H9 (cell line): ENCODE data around the gene SERINC3. TPM values are rescaled to one million over a fixed set of nuclear protein-coding genes. Genes with fewer than 3 reads are reported as not detected.

ENCODE experiments used
- DNase-seq: peaks from one replicate; pipeline ENCODE4 v3.0.0-alpha.2; 2017
- H2AFZ ChIP-seq: one replicate; pipeline ENCODE4 v1.6.1; 2013; ENCODE audit warnings: mild to moderate bottlenecking, low read length, control low read depth, moderate library complexity
- H2AK5ac ChIP-seq: 2 replicates; pipeline ENCODE4 v1.6.1; 2013; ENCODE audit warnings: low read length, control low read depth, mixed read lengths; ENCODE audit not compliant: insufficient read length
- H2BK120ac ChIP-seq: one replicate; pipeline ENCODE4 v1.6.1; 2013; ENCODE audit warnings: low read depth, mild to moderate bottlenecking, low read length, control low read depth, inconsistent platforms; ENCODE audit not compliant: poor library complexity, severe bottlenecking
- H2BK12ac ChIP-seq: 2 replicates; pipeline ENCODE4 v1.6.1; 2013; ENCODE audit warnings: low read length, control low read depth, mixed read lengths, low read depth; ENCODE audit not compliant: insufficient read length
- H2BK15ac ChIP-seq: 2 replicates; pipeline ENCODE4 v1.6.1; 2013; ENCODE audit warnings: low read depth, low read length, control low read depth
- H2BK20ac ChIP-seq: one replicate; pipeline ENCODE4 v1.6.1; 2013; ENCODE audit warnings: low read depth, mild to moderate bottlenecking, low read length, control low read depth, inconsistent platforms; ENCODE audit not compliant: poor library complexity, severe bottlenecking
- H2BK5ac ChIP-seq: 2 replicates; pipeline ENCODE4 v1.6.1; 2013; ENCODE audit warnings: low read length, control low read depth, mixed read lengths; ENCODE audit not compliant: insufficient read length
- H3K14ac ChIP-seq: 2 replicates; pipeline ENCODE4 v1.6.1; 2013; ENCODE audit warnings: low read length, control low read depth; ENCODE audit not compliant: insufficient read depth
- H3K18ac ChIP-seq: 2 replicates; pipeline ENCODE4 v1.6.1; 2013; ENCODE audit warnings: low read depth, mild to moderate bottlenecking, mixed read lengths, low read length, control low read depth; ENCODE audit not compliant: insufficient read length
- H3K23ac ChIP-seq: 2 replicates; pipeline ENCODE4 v1.6.1; 2013; ENCODE audit warnings: low read length, control low read depth, mixed read lengths, low read depth; ENCODE audit not compliant: insufficient read length
- H3K23me2 ChIP-seq: 2 replicates; pipeline ENCODE4 v1.6.1; 2013; ENCODE audit warnings: low read depth, mild to moderate bottlenecking, mixed read lengths, low read length, control low read depth; ENCODE audit not compliant: insufficient read length, poor library complexity, severe bottlenecking
- H3K27ac ChIP-seq: 2 replicates; pipeline ENCODE4 v1.5.1; 2013; ENCODE audit warnings: low read length, control low read depth, mixed read lengths, low read depth; ENCODE audit not compliant: insufficient read length
- H3K27me3 ChIP-seq: 2 replicates; pipeline ENCODE4 v1.6.1; 2013; ENCODE audit warnings: low read length, control low read depth, inconsistent platforms; ENCODE audit not compliant: insufficient read depth
- H3K4ac ChIP-seq: 2 replicates; pipeline ENCODE4 v1.6.1; 2013; ENCODE audit warnings: low read depth, mild to moderate bottlenecking, control low read depth, inconsistent platforms, low read length, moderate library complexity
- H3K4me1 ChIP-seq: 2 replicates; pipeline ENCODE4 v1.6.1; 2013; ENCODE audit warnings: low read length, control low read depth, inconsistent platforms; ENCODE audit not compliant: insufficient read depth
- H3K4me2 ChIP-seq: 2 replicates; pipeline ENCODE4 v1.6.1; 2013; ENCODE audit warnings: low read length, control low read depth, mixed read lengths; ENCODE audit not compliant: insufficient read length, insufficient read depth
- H3K56ac ChIP-seq: 2 replicates; pipeline ENCODE4 v1.6.1; 2013; ENCODE audit warnings: low read depth, mild to moderate bottlenecking, mixed read lengths, low read length, control low read depth; ENCODE audit not compliant: insufficient read length
- H3K79me1 ChIP-seq: 2 replicates; pipeline ENCODE4 v1.6.1; 2013; ENCODE audit warnings: low read depth, mild to moderate bottlenecking, moderate library complexity, low read length, control low read depth, inconsistent platforms; ENCODE audit not compliant: insufficient read depth, poor library complexity, severe bottlenecking
- H3K79me2 ChIP-seq: 2 replicates; pipeline ENCODE4 v1.6.1; 2013; ENCODE audit warnings: low read length, control low read depth, inconsistent platforms; ENCODE audit not compliant: insufficient read depth
- H3K9ac ChIP-seq: 2 replicates; pipeline ENCODE4 v1.6.1; 2013; ENCODE audit warnings: low read length, control low read depth, mixed read lengths; ENCODE audit not compliant: insufficient read length; ENCODE audit errors: extremely low read depth
- H3K9me3 ChIP-seq: one replicate; pipeline ENCODE4 v1.6.1; 2013; ENCODE audit warnings: low read depth, low read length, inconsistent platforms; ENCODE audit not compliant: control insufficient read depth
- H3T11ph ChIP-seq: one replicate; pipeline ENCODE4 v1.6.1; 2013; ENCODE audit warnings: mild to moderate bottlenecking, low read length, control low read depth, inconsistent platforms
- H4K20me1 ChIP-seq: one replicate; pipeline ENCODE4 v1.6.1; 2013; ENCODE audit not compliant: control insufficient read depth, insufficient read length, insufficient read depth
- H4K5ac ChIP-seq: 2 replicates; pipeline ENCODE4 v1.6.1; 2013; ENCODE audit warnings: low read depth, mild to moderate bottlenecking, mixed read lengths, low read length, control low read depth; ENCODE audit not compliant: insufficient read length
- H4K8ac ChIP-seq: replicated peaks from 2 replicates; pipeline ENCODE4 v1.6.1; 2013; ENCODE audit warnings: low read length, control low read depth, mixed read lengths, low read depth; ENCODE audit not compliant: insufficient read length
- H4K91ac ChIP-seq: 2 replicates; pipeline ENCODE4 v1.6.1; 2013; ENCODE audit warnings: low read depth, mild to moderate bottlenecking, moderate library complexity, mixed read lengths, low read length, control low read depth; ENCODE audit not compliant: insufficient read length
- H3K27ac Mint-ChIP-seq, 3 experiments: 2 replicates in 2 of 3; 3 replicates in 1 of 3; pipeline ENCODE4 v1.8.0; 2020 to 2021; ENCODE audit warnings: mixed read lengths in 3 of 3, mild to moderate bottlenecking in 1 of 3, moderate library complexity in 1 of 3
- H3K27me3 Mint-ChIP-seq: 2 replicates; pipeline ENCODE4 v1.8.0; 2021; ENCODE audit warnings: low read depth, mild to moderate bottlenecking, moderate library complexity, mixed read lengths
- H3K36me3 Mint-ChIP-seq, 3 experiments: 2 replicates in 2 of 3; 3 replicates in 1 of 3; pipeline ENCODE4 v1.8.0; 2020 to 2021; ENCODE audit warnings: low read depth in 3 of 3, mixed read lengths in 3 of 3; ENCODE audit not compliant: insufficient read depth in 1 of 3
- H3K4me1 Mint-ChIP-seq, 2 experiments: 2 replicates each; pipeline ENCODE4 v1.8.0; 2020; ENCODE audit warnings: mixed read lengths in 2 of 2
- H3K4me3 Mint-ChIP-seq, 2 experiments: 2 replicates in 1 of 2; 3 replicates in 1 of 2; pipeline ENCODE4 v1.8.0; 2020 to 2021; ENCODE audit warnings: mild to moderate bottlenecking in 2 of 2, mixed read lengths in 2 of 2, moderate library complexity in 1 of 2
- H3K9me3 Mint-ChIP-seq, 2 experiments: 2 replicates in 1 of 2; 3 replicates in 1 of 2; pipeline ENCODE4 v1.8.0; 2020; ENCODE audit warnings: mild to moderate bottlenecking in 2 of 2, mixed read lengths in 2 of 2, moderate library complexity in 1 of 2
- WGBS: extraction: QIAGEN DNeasy Blood & Tissue Kit; methylation state at CpG from one replicate; pipeline ENCODE4 v1.1.7; 2013; ENCODE audit warnings: missing lambda C conversion rate, low lambda C conversion rate, mixed read lengths; ENCODE audit not compliant: insufficient read length; ENCODE audit errors: extremely low coverage; 5-methylcytosine and 5-hydroxymethylcytosine counted together
- total RNA-seq: library from RNA; stranded (reverse); gene quantifications from 2 replicates; pipeline ENCODE4 v1.2.1, GENCODE V29; 2021
- TF ChIP-seq, protein P1 (sequence below): fragments of 200-600 bp; sonication (generic); conservative IDR thresholded peaks from 3 replicates; pipeline ENCODE4 v1.8.0; 2021; ENCODE audit warnings: antibody characterized with exemption, mild to moderate bottlenecking

The SERINC3 gene
- total RNA-seq, 1 experiment from 2014 or later, result 41.5 TPM

GRCh38 chr20:44455126-44455525 is 66.7 kb downstream of the SERINC3 start:
- no peak overlapping the region for H3T11ph ChIP-seq
- no peak overlapping the region for H4K5ac ChIP-seq
- H3K23ac ChIP-seq, result no peak overlapping the region
- no peak overlapping the region for H3K4me2 ChIP-seq
- no peaks in the 10 kb centered on the region for H3K4me1 ChIP-seq
- no peak overlapping the region for H2BK5ac ChIP-seq
- no peaks in the 10 kb centered on the region for H3K79me1 ChIP-seq
- no peak for DNase-seq
- no peak overlapping the region for H2BK12ac ChIP-seq
- H3K9me3 Mint-ChIP-seq, result no peaks in the 10 kb centered on the region
- H3K27me3 Mint-ChIP-seq, result no peaks in the 10 kb centered on the region; the same call in 1 of the 2 replicates
- no peak overlapping the region for H2BK20ac ChIP-seq
- H3K4ac ChIP-seq, result no peak overlapping the region
- no peak overlapping the region for H2AFZ ChIP-seq
- H4K8ac ChIP-seq, result no peak overlapping the region
- no peak overlapping the region for H2BK120ac ChIP-seq
- peaks cover 0 to 2% of the 10 kb centered on the region in 2 experiments; a peak in 1 of 4 replicates for H3K4me1 Mint-ChIP-seq
- no peak overlapping the region for H2BK15ac ChIP-seq
- no peak overlapping the region for H3K14ac ChIP-seq
- H2AK5ac ChIP-seq, result no peak overlapping the region
- H3K27ac ChIP-seq, result no peak overlapping the region
- H4K20me1 ChIP-seq, result no peaks in the 10 kb centered on the region
- no peak overlapping the region for H3K9ac ChIP-seq
- no CpG with 5 or more reads among the region's 3 CpGs for WGBS
- H3K23me2 ChIP-seq, result no peaks in the 10 kb centered on the region
- no peak overlapping the region for H3K27ac Mint-ChIP-seq
- no peaks in the 10 kb centered on the region for H3K36me3 Mint-ChIP-seq
- no peak overlapping the region for H4K91ac ChIP-seq
- H3K27me3 ChIP-seq, result no peaks in the 10 kb centered on the region
- no peaks in the 10 kb centered on the region for H3K79me2 ChIP-seq
- TF ChIP-seq, protein P1, sequence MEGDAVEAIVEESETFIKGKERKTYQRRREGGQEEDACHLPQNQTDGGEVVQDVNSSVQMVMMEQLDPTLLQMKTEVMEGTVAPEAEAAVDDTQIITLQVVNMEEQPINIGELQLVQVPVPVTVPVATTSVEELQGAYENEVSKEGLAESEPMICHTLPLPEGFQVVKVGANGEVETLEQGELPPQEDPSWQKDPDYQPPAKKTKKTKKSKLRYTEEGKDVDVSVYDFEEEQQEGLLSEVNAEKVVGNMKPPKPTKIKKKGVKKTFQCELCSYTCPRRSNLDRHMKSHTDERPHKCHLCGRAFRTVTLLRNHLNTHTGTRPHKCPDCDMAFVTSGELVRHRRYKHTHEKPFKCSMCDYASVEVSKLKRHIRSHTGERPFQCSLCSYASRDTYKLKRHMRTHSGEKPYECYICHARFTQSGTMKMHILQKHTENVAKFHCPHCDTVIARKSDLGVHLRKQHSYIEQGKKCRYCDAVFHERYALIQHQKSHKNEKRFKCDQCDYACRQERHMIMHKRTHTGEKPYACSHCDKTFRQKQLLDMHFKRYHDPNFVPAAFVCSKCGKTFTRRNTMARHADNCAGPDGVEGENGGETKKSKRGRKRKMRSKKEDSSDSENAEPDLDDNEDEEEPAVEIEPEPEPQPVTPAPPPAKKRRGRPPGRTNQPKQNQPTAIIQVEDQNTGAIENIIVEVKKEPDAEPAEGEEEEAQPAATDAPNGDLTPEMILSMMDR, result no peak
- no peak overlapping the region for H3K18ac ChIP-seq
- H3K56ac ChIP-seq, result no peak overlapping the region
- H3K9me3 ChIP-seq, result no peaks in the 10 kb centered on the region
- no peak overlapping the region for H3K4me3 Mint-ChIP-seq
